GM18873 (cell line): ENCODE data around the gene RASGRP3.
A peak's percentile ranks its signal among the peaks of the same experiment; 100 is the strongest.
"Not testable (repeated sequence)": the region's sequence is repeated elsewhere in the genome, so short reads cannot be mapped to it uniquely, and the experiment has no call there.

Experiments
- ATAC-seq: cut with Tn5 transposase; IDR thresholded peaks from one replicate; pipeline ENCODE4 v1.9.1; 2021; ENCODE audit warnings: mild to moderate bottlenecking, moderate library complexity, moderate number of reproducible peaks; ENCODE audit not compliant: unreplicated experiment, low FRiP score

Gene RASGRP3

DNA sequence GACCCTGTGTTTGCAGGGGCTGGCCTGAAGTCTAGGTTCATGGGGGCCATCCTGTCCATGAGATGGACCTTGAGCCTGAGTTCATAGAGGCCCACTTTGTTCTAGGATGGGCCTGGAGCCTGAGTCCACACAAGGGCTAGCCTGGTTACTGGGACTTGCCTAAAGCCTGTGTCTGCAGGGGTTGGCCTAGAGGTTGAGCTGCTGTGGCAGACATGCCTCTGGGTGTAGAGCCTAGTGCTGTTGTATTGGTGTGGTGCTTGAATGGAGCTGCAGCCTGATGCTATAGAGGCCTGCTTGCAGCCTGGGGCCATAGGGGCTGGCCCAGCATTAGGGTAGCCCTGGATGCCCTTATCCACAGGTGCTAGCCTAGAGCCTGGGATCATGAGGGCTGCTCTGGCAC lies 23.9 kb upstream of the RASGRP3 start:
- ATAC-seq = no peak

- ATAC-seq = no peak
Observed at GRCh38 chr2:33453905-33454479, 22.5 kb upstream of the RASGRP3 start.

DNA sequence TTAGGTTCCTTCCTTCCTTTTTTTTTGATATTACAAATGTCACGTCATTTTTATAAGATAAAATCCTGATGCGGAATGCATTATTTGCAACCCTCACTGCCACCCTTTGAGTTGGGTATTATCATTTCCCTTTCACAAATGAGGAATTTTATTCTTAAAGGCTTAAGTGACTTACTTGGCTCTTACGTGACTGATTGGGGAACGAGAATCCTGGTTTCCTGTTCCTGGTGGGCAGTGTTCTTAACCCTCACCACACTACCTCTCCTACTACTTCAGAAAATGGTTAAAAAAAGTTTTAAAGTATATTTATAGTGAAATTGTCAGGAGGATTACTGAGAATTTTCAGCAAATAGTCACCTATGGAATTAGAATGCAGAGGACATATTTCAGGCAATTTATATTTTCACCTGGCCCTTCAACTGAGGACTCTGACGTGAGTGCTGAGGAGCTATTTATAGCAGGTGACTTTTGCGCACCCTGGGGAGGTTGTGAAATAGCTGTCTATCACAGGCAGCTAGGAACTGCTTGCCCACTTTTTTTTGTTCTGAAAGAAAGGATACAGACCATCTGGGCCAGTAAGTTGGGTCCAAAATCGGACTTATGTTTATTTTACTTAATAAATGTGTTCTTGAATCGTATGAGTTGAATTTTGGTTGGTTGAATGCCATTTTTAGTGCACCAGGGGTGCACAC lies 18.7 kb upstream of the RASGRP3 start:
- ATAC-seq = peak; percentile 73

GRCh38 chr2:33458248-33458819 lies 18.1 kb upstream of the RASGRP3 start:
- ATAC-seq = no peak

GRCh38 chr2:33459745-33460144 lies 16.7 kb upstream of the RASGRP3 start:
- no peak for ATAC-seq

DNA sequence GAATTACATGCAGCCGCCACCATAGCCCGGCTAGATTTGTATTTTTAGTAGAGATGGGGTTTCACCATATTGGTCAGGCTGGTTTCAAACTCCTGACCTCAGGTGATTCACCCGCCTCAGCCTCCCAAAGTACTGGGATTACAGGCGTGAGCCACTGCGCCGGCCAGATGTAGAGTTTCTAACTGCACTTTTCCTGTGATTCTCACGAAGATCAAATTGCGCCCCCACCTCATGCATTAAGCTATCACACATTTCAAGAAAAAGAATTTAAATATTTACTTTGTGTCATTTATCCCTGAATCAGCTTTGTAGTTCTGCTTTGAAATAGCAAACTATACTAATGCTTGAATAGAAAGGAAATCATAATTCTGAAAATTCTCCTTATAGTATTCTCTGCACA lies 13.9 kb upstream of the RASGRP3 start:
- ATAC-seq = not testable (repeated sequence)

DNA sequence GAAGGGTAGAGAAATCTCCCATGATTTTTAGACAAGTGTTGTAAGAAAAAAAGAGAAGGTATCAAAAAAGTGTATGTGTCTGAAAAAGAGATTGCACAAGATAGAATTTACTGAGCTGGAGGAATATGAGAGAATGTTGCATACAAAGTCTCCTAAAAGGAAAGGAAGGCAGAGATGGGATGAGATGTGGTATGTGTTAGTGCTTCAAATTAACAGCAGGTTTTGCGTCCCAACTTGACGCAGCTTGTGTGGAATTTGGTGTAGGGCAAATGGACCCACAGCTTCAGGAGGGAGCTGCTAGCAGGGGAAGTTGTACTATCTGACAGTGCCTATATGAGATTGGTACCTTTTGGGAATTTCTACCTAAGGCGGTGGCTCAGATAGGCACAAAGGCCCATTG lies 9.0 kb upstream of the RASGRP3 start:
- ATAC-seq = no peak

- no peak for ATAC-seq
Observed at GRCh38 chr2:33469238-33469637, 7.2 kb upstream of the RASGRP3 start.

- peak; percentile 38 for ATAC-seq
Observed at GRCh38 chr2:33475224-33476130, 972 bp upstream of the RASGRP3 start.

- ATAC-seq = no peak
Observed at GRCh38 chr2:33476793-33477190, 343 bp downstream of the RASGRP3 start.

DNA sequence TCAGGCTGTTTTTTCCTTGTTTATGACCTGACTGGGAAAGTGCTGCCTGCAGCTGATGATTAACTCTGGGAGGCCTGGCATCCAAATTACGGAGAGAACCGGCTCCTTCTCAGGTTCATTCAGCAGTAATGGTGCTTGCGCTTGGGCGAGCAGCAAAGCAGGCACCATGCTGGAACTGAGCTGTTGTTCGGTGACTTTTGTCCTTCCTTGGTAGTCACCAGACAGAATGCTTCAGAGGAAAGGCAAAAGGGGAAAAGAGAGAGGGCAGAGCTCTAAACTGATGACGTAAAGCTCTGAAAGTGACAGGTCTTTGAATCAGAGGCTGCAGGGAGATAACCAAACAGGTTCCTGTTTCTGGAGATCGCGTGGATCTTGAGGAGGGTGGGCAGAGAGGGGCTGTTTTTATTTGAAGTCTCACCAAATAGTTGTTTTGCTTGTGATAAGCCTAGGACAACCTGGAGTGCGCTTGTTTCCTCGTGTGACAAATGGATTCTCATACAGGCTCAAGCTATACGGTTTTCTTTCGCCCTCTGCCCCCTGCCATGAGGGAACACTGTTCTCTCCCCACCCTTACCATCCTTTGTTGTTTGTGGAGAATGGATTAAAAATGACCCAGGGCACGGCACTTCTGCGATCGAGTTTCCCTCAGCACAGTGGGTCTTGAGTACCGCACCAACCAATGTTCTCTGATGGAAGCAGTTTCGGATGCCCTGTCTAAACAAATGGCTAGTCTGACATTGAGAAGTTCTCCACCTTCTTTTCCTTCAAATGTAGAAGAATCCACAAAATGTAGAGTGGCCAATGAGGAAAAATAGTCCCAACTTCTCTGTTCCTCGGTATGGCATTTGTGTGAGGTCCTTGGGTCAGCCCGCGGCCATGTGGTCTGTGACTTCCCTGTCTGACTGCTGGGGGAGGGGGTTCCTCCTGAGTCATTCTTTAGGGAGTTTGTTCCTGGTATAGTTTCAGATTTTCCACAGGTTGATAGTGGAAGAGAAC lies 1.3 kb downstream of the RASGRP3 start:
- peak; percentile 31 for ATAC-seq

DNA sequence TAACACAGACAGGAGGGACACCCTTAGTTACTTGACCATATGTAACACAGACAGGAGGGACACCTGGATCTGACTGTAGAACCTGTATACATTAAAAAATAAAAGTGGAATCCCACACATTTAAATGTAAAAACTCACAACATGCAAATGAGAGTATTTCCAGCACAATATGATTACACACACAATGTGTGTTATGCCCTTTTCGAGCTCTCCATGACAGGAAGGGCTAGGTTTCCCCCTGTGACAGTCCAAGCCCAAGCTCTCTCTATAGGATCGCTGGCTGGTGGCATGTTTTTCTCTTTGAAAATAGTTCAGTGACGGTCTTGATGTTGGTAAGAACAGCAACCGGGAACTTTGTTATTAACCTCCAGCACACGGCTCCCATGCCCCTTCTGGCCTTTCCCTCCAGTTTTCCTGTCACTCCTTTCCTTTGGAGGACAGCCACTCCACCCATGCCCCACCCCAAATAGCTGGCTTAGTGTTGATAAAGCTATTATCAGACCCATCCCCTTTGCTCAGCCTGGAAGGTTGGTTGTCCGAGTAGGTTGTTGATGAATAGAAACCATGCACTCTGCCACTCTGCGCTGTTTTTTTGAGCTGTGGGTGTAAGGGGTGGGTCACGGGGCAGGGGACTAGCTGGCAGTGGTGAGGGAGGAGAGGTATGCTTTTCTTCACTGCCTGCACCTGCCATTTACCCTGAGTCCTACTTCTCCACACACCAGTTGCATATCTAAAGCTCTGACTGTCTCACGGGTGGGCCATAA lies 2.7 kb downstream of the RASGRP3 start:
- no peak for ATAC-seq

DNA sequence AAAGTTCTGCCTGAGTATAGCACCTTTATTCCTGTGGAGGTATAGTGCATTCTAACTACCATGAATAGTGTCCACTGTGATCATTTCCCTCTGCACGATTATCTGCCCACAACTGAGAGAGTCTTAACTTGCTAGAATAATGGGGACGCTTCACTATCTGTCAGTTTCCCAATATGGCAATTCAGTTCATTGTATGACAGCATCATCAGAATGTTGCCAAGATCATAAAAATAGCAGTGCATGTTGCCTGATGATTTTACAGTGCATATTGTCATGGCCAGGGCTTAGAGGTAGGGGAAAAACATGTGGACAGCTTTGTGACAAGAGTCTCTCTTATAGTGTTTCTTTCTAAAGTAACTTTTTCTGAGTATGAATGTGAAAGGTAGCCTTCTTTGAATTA lies 6.1 kb downstream of the RASGRP3 start:
- ATAC-seq = no peak

- ATAC-seq = no peak
Observed at GRCh38 chr2:33484042-33484621, 7.7 kb downstream of the RASGRP3 start.

- ATAC-seq = no peak
Observed at GRCh38 chr2:33485051-33485450, 8.6 kb downstream of the RASGRP3 start.

DNA sequence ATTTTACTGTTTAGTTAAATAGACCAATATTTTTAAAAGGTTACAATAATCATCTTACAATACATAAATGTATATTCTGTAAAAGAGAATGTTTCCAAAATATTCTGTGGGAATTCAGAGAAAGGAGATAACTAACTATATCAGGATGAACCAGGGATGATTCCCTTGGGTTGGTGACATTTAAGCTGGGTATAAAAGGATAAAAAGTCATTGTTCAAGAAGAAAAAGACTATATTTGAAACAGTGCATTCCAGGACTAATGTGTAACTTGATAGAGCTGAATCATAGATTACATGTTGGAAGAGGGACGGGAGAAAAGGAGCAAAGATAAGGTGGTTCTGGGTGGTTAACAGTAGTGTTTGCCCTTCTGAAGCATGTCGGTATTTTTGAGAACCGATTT lies 10.1 kb downstream of the RASGRP3 start:
- ATAC-seq = no peak

DNA sequence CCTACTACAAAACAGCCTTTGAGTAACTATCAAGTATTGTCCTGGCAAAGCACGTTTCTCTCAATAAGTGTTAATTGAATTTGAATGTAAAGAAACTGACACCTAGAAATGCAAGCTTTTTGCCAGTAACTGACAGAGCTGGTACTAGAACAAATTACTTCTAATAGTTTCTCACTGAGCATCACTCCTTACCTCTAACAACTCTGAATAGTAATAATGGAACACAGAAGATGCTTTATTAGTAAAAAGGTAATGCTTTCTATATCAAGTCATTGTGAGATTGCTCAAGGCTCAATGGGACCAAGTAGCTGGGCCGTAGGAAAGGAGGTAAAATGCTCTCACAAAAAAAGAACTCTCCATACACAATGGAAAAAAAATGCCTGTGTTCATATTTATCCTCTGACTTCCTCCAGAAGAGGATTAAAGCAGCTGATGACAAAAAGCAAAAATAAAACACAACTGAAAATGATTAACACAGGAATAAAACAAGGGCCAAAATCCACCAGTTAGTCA lies 11.8 kb downstream of the RASGRP3 start:
- ATAC-seq = peak; percentile 39

DNA sequence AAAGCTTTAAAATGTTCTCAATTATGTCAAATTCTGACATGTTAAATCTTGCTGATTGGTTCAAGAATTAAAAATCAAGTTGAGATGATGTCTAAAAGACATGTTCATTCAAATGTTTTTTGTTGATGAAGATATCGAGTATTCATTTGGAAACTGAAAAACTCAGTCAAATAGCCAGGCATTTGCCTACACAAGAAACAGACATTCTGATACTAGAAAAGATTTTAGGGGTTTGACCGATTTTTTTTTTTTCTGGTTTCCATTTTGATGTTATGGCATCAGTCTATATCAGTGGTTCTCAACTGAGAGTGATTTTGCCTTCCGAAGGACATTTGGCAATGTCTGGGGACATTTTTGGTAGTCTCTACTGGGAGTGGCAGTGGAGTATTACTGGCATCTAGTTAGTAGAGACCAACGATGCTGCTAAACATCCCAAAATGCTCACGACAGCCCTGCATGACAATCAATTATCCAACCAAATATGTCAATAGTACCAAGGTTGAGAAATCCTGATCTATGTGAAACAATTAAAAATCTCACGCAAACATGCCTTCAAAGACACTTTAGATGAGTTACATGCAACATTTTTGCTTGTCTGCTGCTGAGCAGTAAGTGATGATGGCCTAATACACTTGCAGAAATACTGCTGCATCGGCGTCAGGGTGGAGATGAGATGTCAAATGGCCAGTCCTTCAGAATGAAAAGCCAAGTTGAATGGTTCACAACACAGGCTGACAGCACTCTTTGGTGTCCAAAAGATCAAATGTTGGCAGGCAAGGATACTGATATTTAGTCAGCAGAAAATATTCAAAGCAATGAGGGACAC lies 12.5 kb downstream of the RASGRP3 start:
- peak; percentile 58 for ATAC-seq
